Transverse colon (tissue), 4 donors: Measurements from ENCODE around the gene FAM180A.

Experiments
- POLR2A ChIP-seq: fragments of 450-650 bp; IDR thresholded peaks from one replicate; pipeline ENCODE4 v1.6.1; 2016; ENCODE audit warnings: antibody characterized with exemption, mild to moderate bottlenecking, moderate library complexity
- POLR2AphosphoS5 ChIP-seq, 3 donors: sonication (generic); formaldehyde crosslinking; IDR thresholded peaks; one replicate each; pipeline ENCODE4 v1.6.1; 2016; ENCODE audit warnings: antibody characterized with exemption in 3 of 3
- TF ChIP-seq, protein P1 (sequence below), 5 experiments: fragments of 200-600 bp in 3 of 5; fragments of 450-650 bp in 2 of 5; sonication (generic) in 3 of 5; IDR thresholded peaks; 1 replicate in 2 of 5; 2 replicates in 3 of 5; pipeline ENCODE4 v1.5.1; 2016 to 2017; ENCODE audit warnings: antibody characterized with exemption in 5 of 5, inconsistent platforms in 3 of 5, mild to moderate bottlenecking in 2 of 5, moderate library complexity in 1 of 5

GRCh38 chr7:135772639-135773222, 24.1 kb upstream of the FAM180A start:
- TF ChIP-seq, protein P1, sequence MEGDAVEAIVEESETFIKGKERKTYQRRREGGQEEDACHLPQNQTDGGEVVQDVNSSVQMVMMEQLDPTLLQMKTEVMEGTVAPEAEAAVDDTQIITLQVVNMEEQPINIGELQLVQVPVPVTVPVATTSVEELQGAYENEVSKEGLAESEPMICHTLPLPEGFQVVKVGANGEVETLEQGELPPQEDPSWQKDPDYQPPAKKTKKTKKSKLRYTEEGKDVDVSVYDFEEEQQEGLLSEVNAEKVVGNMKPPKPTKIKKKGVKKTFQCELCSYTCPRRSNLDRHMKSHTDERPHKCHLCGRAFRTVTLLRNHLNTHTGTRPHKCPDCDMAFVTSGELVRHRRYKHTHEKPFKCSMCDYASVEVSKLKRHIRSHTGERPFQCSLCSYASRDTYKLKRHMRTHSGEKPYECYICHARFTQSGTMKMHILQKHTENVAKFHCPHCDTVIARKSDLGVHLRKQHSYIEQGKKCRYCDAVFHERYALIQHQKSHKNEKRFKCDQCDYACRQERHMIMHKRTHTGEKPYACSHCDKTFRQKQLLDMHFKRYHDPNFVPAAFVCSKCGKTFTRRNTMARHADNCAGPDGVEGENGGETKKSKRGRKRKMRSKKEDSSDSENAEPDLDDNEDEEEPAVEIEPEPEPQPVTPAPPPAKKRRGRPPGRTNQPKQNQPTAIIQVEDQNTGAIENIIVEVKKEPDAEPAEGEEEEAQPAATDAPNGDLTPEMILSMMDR (IDR thresholded peaks at IDR 0.05) = no peak
- TF ChIP-seq POLR2A = no peak
- TF ChIP-seq POLR2AphosphoS5 (IDR thresholded peaks at IDR 0.05) = no peak
